ENCODE measurements around the gene ANAPC7.

Gene ANAPC7

GRCh38 chr12:110373425-110373824 lies 30.1 kb downstream of the ANAPC7 start:
- no peak for DNase-seq

GRCh38 chr12:110373025-110373424 lies 30.5 kb downstream of the ANAPC7 start:
- no peak for DNase-seq

- no peak for DNase-seq
Observed at GRCh38 chr12:110372056-110372425, 31.5 kb downstream of the ANAPC7 start.

GRCh38 chr12:110371408-110372055 lies 32.0 kb downstream of the ANAPC7 start:
- DNase-seq: no peak

GRCh38 chr12:110370732-110371231 lies 32.7 kb downstream of the ANAPC7 start:
- DNase-seq: no peak

GRCh38 chr12:110369992-110370391 lies 33.5 kb downstream of the ANAPC7 start:
- DNase-seq: no peak

GRCh38 chr12:110367181-110367864 lies 36.2 kb downstream of the ANAPC7 start:
- no peak for DNase-seq

- DNase-seq: no peak
Observed at GRCh38 chr12:110366321-110367142, 37.0 kb downstream of the ANAPC7 start.

- no peak for DNase-seq
Observed at GRCh38 chr12:110365489-110366320, 37.8 kb downstream of the ANAPC7 start.

- no peak for DNase-seq
Observed at GRCh38 chr12:110361216-110361615, 42.3 kb downstream of the ANAPC7 start.

GRCh38 chr12:110358384-110359097 lies 45.0 kb downstream of the ANAPC7 start:
- peak; percentile 1 to 10 for DNase-seq

GRCh38 chr12:110355073-110355472 lies 48.4 kb downstream of the ANAPC7 start:
- DNase-seq: peak; percentile 14 to 32

GRCh38 chr12:110354172-110354780 lies 49.2 kb downstream of the ANAPC7 start:
- no peak for DNase-seq

GRCh38 chr12:110353211-110353965 lies 50.1 kb downstream of the ANAPC7 start:
- DNase-seq: no peak

- DNase-seq: no peak
Observed at GRCh38 chr12:110352401-110352800, 51.1 kb downstream of the ANAPC7 start.

- DNase-seq: no peak
Observed at GRCh38 chr12:110351119-110351518, 52.4 kb downstream of the ANAPC7 start.

- DNase-seq: no peak
Observed at GRCh38 chr12:110349514-110350151, 53.9 kb downstream of the ANAPC7 start.

- no peak for DNase-seq
Observed at GRCh38 chr12:110349096-110349495, 54.4 kb downstream of the ANAPC7 start.

- no peak for DNase-seq
Observed at GRCh38 chr12:110348431-110349059, 55.0 kb downstream of the ANAPC7 start.

GRCh38 chr12:110347767-110348166 lies 55.7 kb downstream of the ANAPC7 start:
- no peak for DNase-seq

Measured in SHP77 (cell line).